Effector memory CD8-positive, alpha-beta T cell (primary cell): ENCODE data around the gene NFYC.
A peak's percentile ranks its signal among the peaks of the same experiment; 100 is the strongest.

Experiments
- ATAC-seq: fragments of 150-1000 bp; cut with Tn5 transposase; replicated peaks from 2 replicates; pipeline ENCODE4 v1.10.0; 2021; ENCODE audit warnings: mild to moderate bottlenecking, moderate library complexity
- DNase-seq, 3 experiments: peaks; one replicate each; pipeline ENCODE4 v3.0.0; 2021
- H3K27ac Mint-ChIP-seq, 2 donors: one replicate each; pipeline ENCODE4 v1.8.0; 2022; ENCODE audit warnings: mild to moderate bottlenecking in 2 of 2, mixed read lengths in 2 of 2, moderate library complexity in 2 of 2
- H3K27me3 Mint-ChIP-seq, 2 donors: one replicate each; pipeline ENCODE4 v1.8.0; 2022; ENCODE audit warnings: mixed read lengths in 2 of 2
- H3K36me3 Mint-ChIP-seq: one replicate; pipeline ENCODE4 v1.8.0; 2022; ENCODE audit warnings: mild to moderate bottlenecking, moderate library complexity, mixed read lengths; ENCODE audit not compliant: insufficient read depth
- H3K4me1 Mint-ChIP-seq, 2 donors: one replicate each; pipeline ENCODE4 v1.8.0; 2022; ENCODE audit warnings: low read depth in 2 of 2, mixed read lengths in 2 of 2
- H3K4me3 Mint-ChIP-seq, 2 donors: one replicate each; pipeline ENCODE4 v1.8.0; 2022; ENCODE audit warnings: mild to moderate bottlenecking in 2 of 2, mixed read lengths in 2 of 2, moderate library complexity in 2 of 2
- H3K9me3 Mint-ChIP-seq, 2 donors: one replicate each; pipeline ENCODE4 v1.8.0; 2022; ENCODE audit warnings: mixed read lengths in 2 of 2

Gene NFYC

GRCh38 chr1:40792036-40792435 is 100.5 kb downstream of the NFYC start:
- Mint-ChIP-seq H3K4me1 (peaks cover 7 to 9% of the 10 kb centered on the region in 2 donors), H3K36me3 (no peaks in the 10 kb centered on the region)

GRCh38 chr1:40793617-40794016 is 102.1 kb downstream of the NFYC start:
- Mint-ChIP-seq H3K27ac (no peak overlapping the region), H3K4me1 (peaks cover 11 to 14% of the 10 kb centered on the region in 2 donors), H3K4me3 (no peak overlapping the region), H3K36me3 (no peaks in the 10 kb centered on the region), H3K9me3 (no peaks in the 10 kb centered on the region), H3K27me3 (peaks cover 5 to 36% of the 10 kb centered on the region in 2 donors)
- DNase-seq (no peak), ATAC-seq (no peak)

More at GRCh38 chr1:40792036-40792435, 100.5 kb downstream of the NFYC start:
- H3K27ac Mint-ChIP-seq = no peak overlapping the region
- DNase-seq = no peak
- ATAC-seq = no peak
- peaks cover 5 to 43% of the 10 kb centered on the region in 2 donors for H3K27me3 Mint-ChIP-seq
- H3K9me3 Mint-ChIP-seq = no peaks in the 10 kb centered on the region
- H3K4me3 Mint-ChIP-seq = no peak overlapping the region

- Mint-ChIP-seq H3K9me3 (no peaks in the 10 kb centered on the region), H3K4me1 (peaks cover 12 to 14% of the 10 kb centered on the region in 2 donors), H3K27ac (no peak overlapping the region), H3K36me3 (no peaks in the 10 kb centered on the region), H3K4me3 (no peak overlapping the region), H3K27me3 (peaks cover 5 to 36% of the 10 kb centered on the region in 2 donors)
- no peak for ATAC-seq
- DNase-seq = no peak
Observed at GRCh38 chr1:40794048-40794447, 102.5 kb downstream of the NFYC start.

GRCh38 chr1:40794974-40795715 is 103.6 kb downstream of the NFYC start:
- Mint-ChIP-seq H3K9me3 (no peaks in the 10 kb centered on the region), H3K4me3 (peak overlapping the region; percentile 46 to 54), H3K36me3 (no peaks in the 10 kb centered on the region), H3K27ac (no peak overlapping the region), H3K4me1 (peaks cover 14 to 15% of the 10 kb centered on the region in 2 donors), H3K27me3 (peaks cover 0 to 27% of the 10 kb centered on the region in 2 donors)
- ATAC-seq = peak; percentile 53
- DNase-seq = no peak

DNA sequence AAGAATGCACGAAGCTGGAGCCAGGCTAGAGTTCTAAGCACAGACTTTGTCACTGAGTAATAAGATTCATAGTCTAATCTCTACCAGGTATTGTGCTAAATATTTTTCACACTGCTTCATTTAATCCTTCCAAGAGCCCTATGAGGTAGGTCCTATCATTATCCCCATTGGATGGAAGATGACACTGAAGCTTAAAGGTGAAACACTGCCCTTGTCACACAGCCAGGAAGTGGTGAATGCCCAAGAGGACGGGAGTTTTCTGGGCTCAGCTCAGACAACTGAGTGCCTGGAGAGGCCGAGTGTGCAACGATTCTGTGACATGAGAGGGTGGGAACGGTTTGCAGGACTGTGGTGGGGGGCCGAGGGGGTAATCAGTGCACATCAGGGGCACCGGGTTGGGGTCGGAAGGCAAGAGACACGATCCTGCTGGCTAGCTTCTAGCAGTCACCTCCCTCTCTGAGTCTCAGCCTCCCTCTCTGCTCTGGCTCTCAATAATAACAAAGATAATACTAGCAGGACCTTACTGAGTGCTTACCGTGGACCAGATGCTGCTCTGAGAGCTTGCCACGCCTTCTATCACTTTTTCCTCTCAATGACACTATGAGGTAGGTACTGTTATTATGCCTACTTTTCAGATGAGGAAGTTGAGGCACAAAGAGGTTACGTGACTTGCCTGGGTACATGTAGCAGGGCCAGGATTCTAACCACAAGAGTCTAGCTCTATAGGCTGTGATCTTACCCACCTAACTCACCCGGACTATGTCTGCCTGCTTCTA is 104.5 kb downstream of the NFYC start:
- Mint-ChIP-seq H3K27ac (peak overlapping the region in 1 of 2 donors; percentile 39), H3K36me3 (peaks cover 3% of the 10 kb centered on the region), H3K4me3 (peak overlapping the region; percentile 46 to 54), H3K4me1 (peaks cover 16 to 20% of the 10 kb centered on the region in 2 donors), H3K27me3 (peaks cover 0 to 19% of the 10 kb centered on the region in 2 donors), H3K9me3 (no peaks in the 10 kb centered on the region)
- DNase-seq = no peak
- peak; percentile 51 for ATAC-seq

DNA sequence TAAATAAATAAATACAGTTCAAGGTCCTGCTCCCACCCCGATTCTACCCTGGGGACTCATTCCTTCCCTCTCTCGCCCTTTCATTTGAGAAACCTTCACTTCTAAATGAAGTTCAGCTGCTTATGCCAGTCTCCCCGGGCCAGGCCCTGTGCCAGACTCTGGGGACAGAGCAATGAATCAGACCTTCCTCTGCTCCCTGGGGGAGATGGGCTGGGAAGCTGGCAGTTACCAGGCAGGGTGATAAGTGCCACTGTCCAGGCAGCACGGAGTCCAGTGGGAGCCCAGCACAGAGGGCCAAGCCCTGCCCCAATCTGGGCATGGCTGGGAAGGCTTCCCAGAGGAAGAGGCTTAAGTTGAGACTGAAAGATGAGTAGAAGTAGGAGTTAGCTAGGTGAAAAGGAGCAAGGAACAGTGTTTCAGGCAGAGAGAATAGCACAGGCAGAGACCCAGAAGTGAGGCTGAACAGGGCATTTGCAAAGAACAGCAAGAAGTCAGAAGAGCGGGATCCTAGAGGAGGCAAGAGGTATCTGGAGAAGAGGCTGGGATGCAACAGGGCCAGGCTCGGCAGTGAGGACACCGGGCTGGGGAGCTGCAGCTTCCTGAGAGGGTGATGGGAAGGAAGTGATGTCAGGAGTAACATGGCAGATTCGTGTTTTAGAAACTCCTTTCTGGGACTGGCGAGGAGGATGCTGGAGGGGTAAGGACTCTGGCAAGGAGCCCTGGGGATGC is 105.6 kb downstream of the NFYC start:
- DNase-seq (no peak), ATAC-seq (no peak)
- Mint-ChIP-seq H3K9me3 (no peaks in the 10 kb centered on the region), H3K36me3 (peaks cover 7% of the 10 kb centered on the region), H3K4me3 (no peak overlapping the region), H3K27ac (peak overlapping the region in 1 of 2 donors; percentile 83), H3K27me3 (peaks cover 0 to 11% of the 10 kb centered on the region in 2 donors), H3K4me1 (peaks cover 26 to 31% of the 10 kb centered on the region in 2 donors)

DNA sequence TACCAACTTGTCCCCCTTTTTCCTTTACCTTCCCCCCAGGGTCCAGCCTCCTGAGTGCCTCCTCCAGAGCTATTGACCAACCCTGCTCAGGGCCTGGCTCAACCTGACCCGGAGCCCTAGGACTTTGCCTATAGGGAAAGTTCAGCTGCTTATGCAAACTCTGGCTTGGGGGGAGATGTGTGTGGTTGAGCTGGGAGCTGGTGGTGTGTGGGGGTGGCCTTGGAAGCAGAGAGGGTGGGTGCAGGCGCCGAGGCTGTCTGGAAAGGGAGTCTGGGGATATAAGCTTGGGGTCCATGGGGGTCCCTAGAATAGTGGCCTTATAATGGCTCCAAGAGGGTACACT is 106.1 kb downstream of the NFYC start:
- H3K27me3 Mint-ChIP-seq = peaks cover 0 to 11% of the 10 kb centered on the region in 2 donors
- no peak for DNase-seq
- H3K4me1 Mint-ChIP-seq = peaks cover 28 to 31% of the 10 kb centered on the region in 2 donors
- H3K9me3 Mint-ChIP-seq = no peaks in the 10 kb centered on the region
- peaks cover 8% of the 10 kb centered on the region for H3K36me3 Mint-ChIP-seq
- H3K4me3 Mint-ChIP-seq = no peak overlapping the region
- peak overlapping the region in 1 of 2 donors; percentile 83 for H3K27ac Mint-ChIP-seq
- no peak for ATAC-seq

DNA sequence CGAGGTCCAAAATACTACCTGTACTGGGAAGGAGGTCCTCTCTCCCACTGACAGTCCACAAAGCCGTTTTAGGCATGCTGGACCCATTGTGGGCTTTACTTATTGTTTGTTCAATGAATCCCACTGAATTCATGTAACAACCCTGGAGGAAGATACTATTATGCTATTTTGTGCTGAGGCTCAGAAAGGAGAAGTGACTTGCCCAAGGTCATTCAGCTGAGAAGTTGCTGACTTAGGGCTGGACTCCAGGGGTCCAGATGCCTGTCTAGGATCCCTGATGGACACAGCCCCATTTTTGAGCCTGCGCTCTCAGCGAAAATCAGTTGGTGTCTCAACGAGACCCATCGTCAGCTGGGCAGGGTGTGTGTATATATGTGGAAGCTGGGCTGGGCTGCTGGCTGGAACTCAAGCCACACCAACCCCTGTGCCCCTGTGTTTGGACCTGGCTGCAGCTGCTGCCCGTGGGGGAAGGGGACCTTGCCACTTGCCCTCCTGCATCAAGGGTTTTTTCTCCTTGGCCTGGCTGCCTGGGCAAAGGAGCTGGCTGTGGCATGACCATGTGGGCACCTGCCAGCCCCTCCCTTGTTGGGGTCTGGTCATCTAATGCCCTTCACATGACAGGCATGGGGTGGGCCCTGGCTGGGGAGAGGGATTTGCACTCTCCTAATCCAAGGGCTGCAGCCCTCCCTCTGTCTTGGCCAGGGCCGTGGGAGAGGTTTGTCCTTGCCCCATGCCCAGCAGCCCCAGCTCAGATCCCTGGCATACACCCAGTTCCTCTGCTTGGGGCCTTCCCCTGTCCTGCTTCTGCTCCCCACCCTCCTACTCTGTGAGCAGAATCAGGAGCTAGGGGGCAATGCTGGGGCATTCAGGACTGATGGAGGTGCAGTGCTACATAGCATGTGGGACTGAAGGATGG is 107.1 kb downstream of the NFYC start:
- ATAC-seq (no peak), DNase-seq (no peak)
- H3K27me3 Mint-ChIP-seq = peaks cover 0 to 5% of the 10 kb centered on the region in 2 donors
- H3K27ac Mint-ChIP-seq = no peak overlapping the region
- H3K4me1 Mint-ChIP-seq = peaks cover 30 to 31% of the 10 kb centered on the region in 2 donors
- no peaks in the 10 kb centered on the region for H3K9me3 Mint-ChIP-seq
- H3K36me3 Mint-ChIP-seq = peaks cover 10% of the 10 kb centered on the region
- H3K4me3 Mint-ChIP-seq = no peak overlapping the region

- Mint-ChIP-seq H3K36me3 (peaks cover 10% of the 10 kb centered on the region), H3K4me3 (no peak overlapping the region), H3K9me3 (no peaks in the 10 kb centered on the region), H3K4me1 (peaks cover 30 to 31% of the 10 kb centered on the region in 2 donors), H3K27me3 (no peaks in the 10 kb centered on the region), H3K27ac (no peak overlapping the region)
- no peak for ATAC-seq
- DNase-seq = no peak
Observed at GRCh38 chr1:40799351-40799867, 107.9 kb downstream of the NFYC start.

DNA sequence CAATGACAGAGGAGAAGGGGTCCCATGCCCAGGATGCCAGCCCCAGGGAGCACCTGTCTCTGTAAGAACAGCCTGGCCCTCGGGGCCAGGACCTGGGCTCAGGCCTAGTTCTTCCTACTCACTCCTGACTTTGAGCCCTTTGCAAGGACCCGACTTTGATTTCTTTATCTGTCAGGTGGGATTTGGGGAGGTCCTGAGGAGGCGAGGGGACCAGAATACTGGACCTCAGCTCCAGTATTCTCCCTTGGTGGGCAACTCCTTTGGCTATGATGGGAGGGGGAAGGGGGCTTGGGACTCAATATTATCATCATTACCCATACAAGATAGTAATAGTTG is 110.2 kb downstream of the NFYC start:
- peaks cover 23 to 24% of the 10 kb centered on the region in 2 donors for H3K4me1 Mint-ChIP-seq
- H3K27me3 Mint-ChIP-seq = no peaks in the 10 kb centered on the region
- peak overlapping the region; percentile 74 to 82 for H3K27ac Mint-ChIP-seq
- no peaks in the 10 kb centered on the region for H3K9me3 Mint-ChIP-seq
- no peak for DNase-seq
- peak overlapping the region; percentile 64 to 75 for H3K4me3 Mint-ChIP-seq
- peaks cover 10% of the 10 kb centered on the region for H3K36me3 Mint-ChIP-seq
- ATAC-seq = no peak

- peaks cover 10% of the 10 kb centered on the region for H3K36me3 Mint-ChIP-seq
- H3K27me3 Mint-ChIP-seq = no peaks in the 10 kb centered on the region
- H3K9me3 Mint-ChIP-seq = no peaks in the 10 kb centered on the region
- peak; percentile 78 to 81 (median 81) for DNase-seq
- H3K4me3 Mint-ChIP-seq = peak overlapping the region; percentile 73 to 75
- peak; percentile 90 for ATAC-seq
- H3K4me1 Mint-ChIP-seq = peaks cover 20 to 21% of the 10 kb centered on the region in 2 donors
- peak overlapping the region; percentile 74 to 82 for H3K27ac Mint-ChIP-seq
Observed at GRCh38 chr1:40802078-40802741, 110.7 kb downstream of the NFYC start.

DNA sequence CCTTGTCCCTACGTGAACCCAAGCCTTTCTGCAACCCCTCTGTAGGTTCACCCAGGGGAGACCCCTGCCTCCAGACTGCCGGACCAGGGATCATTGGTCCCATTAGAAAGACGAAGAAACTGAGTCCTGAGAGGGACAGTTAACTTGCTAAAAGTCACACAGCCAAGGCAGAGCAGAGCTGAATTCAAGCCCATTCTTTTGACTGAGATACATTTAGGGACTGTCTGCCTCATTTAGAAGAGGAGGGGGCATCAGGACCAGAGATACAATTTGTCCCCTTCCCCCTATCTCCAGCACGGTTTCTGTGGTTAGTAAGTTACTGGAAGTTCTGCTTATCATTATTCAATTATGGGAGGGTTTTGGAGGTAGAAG is 111.2 kb downstream of the NFYC start:
- no peak for DNase-seq
- H3K27ac Mint-ChIP-seq = peak overlapping the region in 1 of 2 donors; percentile 82

More for the DNA sequence above, 111.2 kb downstream of the NFYC start:
- ATAC-seq = peak; percentile 7
- Mint-ChIP-seq H3K4me1 (peaks cover 17 to 19% of the 10 kb centered on the region in 2 donors), H3K36me3 (peaks cover 10% of the 10 kb centered on the region), H3K9me3 (no peaks in the 10 kb centered on the region), H3K4me3 (peak overlapping the region; percentile 73 to 75), H3K27me3 (no peaks in the 10 kb centered on the region)
